Stimulated activated CD4-positive, alpha-beta T cell treated with anti-CD3 and anti-CD28 coated beads, Interleukin-12 subunit alpha, Interleukin-12 subunit beta, amount 100 ng/mL, for 24 hours (primary cell): ENCODE measurements around the gene RB1.

Experiments used
- DNase-seq, 2 experiments: peaks; one replicate each; pipeline ENCODE4 v3.0.0-alpha.2; 2020; ENCODE audit warnings: low read depth in 2 of 2

The RB1 gene

DNA sequence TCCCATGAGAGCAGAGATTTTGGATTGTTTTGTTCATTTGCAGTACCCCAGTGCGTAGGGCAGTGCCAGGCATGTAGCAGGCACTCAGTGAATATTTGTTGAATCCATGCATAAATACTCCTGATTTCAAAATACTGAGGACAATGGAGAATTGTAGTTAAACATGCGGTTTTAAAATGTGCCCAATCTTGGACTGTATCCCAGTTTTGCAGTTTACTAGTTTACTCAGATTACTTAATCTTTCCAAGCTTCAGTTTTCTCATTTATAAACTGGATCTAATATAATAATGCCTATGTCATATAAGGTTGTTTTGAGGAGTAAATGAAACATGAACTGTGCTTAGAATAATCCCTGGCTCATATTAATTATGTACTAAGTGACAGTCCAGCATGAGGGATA lies 190.3 kb downstream of the RB1 start:
- no peak for DNase-seq

DNA sequence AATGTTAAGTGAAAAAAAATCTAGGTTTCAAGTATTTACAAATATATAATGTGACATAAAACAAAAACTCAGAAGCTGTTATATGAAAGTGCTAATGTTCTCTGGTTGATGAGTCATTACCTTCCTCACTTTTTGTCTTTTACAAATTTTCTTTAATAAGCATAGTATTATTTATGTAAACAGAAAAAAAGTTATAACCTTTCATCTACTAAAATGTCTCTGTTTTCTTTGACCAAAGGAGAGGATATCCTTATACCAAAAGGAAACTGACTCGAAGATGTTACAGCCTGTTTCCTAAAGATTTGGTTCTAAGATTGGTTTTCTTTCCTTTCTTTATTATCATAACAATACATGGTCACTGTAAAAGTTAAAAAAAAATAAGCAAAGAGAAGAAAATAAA lies 191.3 kb downstream of the RB1 start:
- no peak for DNase-seq

DNA sequence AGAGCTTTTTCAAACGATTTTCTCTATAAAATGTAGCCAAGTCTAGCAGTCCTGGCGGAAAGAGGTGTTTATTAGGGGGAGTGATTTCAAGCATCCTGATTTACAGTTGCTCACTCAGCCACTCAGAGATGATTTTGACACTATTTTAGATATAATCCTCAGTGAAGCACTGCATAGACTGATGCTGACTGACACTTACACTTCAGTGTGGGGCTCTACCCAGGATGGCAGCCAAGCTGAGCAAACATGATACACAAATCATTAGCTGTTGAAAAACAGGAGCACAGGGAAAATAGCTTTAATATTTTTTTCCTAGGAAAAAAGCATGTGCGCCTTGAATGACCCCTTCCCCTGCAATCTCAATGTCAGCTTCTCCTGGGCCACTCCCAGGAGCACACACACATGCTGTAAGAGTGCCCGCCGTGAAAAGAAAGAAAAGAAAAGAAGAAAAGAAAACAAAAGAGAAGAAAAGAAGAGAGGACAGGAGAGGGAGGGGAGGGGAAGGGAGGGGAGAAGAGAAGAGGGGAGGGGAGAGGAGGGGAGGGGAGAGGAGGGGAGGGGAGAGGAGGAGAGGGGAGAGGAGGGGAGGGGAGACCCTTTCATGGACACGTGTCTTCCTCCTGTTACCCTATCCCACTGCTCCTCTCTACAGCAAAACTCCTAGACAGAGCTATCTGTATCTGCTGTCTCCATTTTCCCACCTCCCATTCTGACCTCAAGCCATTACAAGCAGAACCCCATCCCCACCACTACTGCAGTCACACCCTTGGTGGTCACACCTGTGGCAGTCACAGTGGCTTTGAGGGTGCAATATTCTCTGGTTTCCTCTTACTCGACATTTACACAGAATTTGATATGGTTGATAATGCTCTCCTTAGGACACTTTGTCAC lies 193.0 kb downstream of the RB1 start:
- no peak for DNase-seq

DNA sequence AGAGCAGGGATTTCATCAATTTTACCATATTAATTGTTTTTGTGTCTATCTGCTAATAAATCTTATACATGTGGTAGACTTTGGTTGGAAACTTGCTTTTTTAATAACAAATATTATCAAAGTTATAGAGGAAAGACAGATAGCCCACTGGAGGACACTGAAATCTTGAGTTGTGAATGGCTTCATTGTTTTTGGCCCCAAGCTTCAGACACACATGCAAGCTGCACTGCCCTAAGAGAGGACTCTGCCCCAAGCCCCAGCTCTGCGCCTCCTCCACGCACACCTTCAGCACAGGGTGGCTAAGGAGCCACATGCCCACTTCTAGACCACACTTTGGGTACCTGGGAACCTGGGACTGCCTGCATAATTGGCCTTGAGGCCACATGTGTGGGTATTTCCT lies 194.1 kb downstream of the RB1 start:
- no peak for DNase-seq

DNA sequence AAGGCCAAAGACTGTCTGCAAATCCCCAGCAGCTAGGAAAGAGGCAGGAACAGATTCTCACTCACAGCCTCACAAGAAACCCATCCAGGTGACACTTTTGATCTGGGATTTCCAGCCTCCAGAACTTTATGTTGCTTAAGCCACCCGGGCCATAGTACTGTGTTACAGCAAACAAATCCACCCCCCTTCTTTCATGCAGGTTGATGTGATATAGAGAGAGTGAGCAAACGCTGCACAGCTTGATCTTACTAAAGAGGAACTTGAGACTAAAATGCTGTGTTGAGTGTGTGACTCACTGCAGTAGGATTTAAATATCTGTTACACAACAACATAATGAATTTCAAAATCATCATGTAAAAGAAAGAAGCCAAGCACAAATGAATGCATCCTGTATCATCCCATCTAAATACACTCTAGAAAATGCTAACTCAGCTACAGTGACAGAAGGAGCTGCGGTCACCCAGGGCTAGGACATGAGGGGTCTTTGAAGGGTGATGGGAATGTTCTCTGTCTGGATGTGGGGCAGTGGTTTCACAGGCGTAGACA lies 197.2 kb downstream of the RB1 start:
- no peak for DNase-seq

DNA sequence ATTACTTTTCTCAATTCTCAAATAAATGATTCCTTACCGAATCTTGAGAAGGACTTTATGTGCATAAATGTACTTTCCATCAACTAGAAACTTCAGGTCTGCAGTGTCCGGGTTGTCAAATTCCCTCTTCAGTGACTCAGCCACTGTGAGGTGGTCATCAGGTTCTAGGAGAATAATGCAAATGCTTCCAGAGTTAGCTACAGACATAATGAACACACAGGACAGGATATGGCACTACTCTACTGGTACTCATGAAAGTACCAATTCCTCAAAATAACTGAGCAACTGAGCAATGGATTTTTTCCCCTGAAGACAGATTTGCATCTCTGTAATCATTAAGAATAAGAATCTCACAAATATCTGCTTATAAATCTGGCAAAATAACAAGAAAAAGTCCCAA lies 198.2 kb downstream of the RB1 start:
- no peak for DNase-seq

DNA sequence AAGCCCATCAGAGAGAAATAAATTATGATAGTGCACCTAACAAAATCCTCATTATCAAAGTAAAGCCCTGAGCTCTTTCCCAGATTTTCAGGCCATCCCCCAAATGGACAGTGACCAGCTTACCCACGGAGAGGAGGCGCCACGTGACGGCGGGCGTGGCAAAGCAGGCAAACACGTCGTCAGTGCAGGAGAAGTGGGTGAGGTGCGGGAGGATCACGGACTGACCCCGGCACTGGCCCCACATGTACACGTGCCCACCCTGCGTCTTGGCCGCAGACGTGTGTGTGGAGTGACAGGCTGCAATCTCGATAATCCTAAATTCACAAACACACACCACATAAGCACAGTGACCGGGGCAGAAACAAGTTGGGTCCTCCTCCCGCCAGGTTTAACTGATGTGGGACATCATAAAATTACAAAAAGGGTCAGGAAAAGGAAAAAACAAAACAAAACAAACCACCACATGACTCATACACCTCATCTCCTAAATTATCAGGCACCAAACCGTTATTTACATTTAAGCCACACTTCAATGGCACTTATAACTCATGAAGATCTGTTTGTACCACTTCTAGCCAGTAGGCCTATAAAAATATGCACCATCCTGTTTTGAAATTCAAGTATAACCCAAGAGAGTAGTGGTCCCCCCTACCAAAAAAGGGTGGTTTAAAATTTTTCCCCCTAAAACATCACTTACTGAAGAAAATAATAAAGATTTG lies 199.2 kb downstream of the RB1 start:
- DNase-seq, result no peak

DNA sequence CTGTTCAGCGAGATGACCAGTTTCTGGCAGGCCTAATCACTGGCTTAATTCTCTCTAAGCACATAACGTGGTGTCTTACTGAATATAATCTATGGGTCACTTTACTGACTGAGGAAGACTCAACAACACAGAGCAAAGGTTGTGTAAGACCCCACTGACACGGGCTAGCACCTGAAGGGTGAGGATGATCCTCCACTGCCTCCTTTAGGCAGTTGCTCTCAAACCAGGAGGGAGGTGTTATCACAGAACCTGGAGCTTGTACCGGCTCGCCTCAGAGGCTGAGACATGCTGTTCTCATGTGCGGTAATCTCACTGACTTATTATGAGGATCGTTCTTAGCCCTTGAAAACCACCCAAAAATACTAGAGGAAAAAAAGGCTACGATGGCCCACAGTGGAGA lies 201.1 kb downstream of the RB1 start:
- no peak for DNase-seq

DNA sequence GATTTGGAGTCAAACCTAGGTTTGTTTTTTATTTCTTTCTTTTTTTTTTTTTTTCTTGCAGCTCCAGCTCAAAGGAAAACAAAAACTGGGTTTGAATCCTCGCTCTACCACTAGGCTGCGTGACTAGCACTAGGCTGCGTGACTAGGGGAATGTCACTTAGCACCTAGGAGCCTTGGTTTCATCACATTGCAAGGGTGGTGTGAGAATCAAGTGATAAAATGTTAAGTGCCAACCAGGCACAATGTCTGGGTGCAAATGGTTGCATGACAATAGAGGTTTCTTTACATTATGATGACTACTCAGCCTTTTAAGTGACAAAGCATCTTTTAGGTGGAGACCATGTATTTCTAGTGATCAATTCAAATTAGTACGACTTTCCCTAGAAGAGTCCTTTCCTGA lies 201.5 kb downstream of the RB1 start:
- no peak for DNase-seq

DNA sequence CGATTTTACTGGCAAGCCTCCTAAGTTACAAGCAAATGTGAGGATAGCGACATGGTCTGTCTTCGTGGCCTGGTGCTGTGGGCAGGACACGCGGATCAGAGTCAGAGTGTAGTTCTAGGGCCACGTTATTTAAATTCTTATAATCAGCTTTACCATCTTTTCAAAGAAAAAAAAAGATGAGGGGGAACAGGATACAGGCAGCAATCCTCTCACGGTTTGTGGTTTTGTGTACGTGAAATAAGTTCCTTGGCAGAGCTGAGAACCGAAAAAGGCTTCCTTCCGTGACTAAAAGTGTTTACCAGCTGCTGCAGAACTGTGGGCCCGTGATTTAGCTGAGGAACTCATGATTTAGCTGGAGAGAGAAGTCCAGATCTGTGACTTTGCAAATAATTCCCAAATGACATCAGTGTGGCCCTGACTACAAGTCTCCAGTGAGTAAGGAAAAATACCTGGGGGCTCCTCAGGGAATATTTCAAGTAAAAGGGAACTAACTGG lies 202.1 kb downstream of the RB1 start:
- DNase-seq, result no peak

DNA sequence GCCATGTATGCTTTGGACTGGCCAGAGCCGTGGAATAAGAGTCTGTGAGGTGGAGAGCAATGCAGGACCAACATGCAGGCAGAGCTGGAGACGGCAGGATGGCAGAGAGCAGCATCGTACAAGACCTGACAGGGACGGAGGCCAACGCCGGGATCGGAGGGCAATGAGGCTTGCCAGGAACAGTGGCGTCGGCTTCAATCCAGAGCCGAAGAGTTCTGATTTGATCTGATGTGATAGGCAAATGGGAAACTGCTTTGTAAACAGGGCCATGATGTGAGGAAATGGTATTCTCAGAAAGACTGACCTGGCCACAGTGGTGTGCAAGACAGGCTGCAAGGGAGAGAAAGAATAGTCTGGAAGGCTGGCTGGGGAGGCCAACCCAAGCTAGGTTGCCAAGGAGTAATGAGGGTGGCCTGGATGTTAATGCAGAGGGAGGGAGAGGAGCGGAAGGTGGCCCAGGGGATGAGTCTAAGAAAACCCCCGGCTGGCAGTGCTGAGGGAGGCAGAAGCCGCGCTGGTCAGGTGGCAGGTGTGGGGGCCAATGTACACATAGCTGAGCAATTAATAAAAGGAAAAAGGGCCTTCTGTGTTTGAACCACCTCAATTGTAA lies 202.6 kb downstream of the RB1 start:
- no peak for DNase-seq

DNA sequence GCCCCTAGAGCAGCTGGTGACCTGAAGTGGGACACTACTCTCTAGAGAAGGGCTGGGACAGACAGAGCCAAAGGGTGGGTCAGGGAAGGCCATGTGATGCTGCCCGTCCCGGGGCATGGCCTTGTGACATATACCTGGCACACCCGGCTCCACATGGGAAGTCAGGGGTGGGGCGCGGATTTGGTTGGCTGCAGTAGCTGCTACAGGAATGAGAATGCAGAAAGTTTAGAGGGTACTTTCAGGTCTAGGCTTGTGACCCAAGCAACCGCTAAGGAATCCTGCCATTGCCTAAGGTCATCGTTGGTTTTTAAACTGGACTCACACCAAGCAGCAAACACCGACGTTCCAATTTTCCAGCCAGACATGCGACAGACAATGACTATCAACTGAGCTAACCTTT lies 203.5 kb downstream of the RB1 start:
- DNase-seq, result no peak

DNA sequence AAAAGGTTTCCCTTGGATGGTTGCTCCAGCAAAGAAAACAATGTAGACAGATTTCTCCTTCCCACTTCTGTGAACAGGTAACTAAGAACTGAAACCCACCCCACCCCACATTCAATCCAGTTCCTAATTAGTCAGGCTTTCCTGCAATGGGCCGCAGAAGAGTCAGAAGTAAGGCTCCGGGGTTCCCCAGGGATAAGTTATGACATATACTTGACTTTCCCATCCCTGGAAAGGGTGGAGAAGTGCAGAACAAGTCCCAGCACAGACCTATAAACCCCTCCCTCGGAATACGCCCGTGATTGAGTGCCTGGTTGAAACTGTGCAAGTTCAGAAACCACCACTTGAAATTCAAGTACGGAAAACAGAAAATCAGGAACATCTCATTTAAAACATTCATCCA lies 204.5 kb downstream of the RB1 start:
- no peak for DNase-seq

DNA sequence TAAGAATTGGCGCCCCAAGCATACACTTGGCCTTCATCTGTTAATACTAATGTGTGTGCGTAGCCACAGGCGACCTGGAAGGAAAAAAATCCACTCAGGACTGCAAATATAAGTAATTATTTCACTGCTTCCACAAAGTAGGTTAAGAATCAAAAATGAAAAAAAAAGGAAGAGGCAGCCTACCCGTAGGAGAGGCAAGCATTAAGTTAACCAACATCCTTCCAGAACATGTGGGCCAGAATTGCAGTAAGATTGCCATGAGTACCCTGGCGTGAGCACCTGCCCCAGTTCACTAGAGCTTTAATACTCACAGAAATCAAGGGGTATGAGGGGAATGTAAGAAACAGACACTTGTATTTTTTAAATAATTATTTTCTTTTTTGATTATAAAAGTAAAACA lies 207.1 kb downstream of the RB1 start:
- no peak for DNase-seq

DNA sequence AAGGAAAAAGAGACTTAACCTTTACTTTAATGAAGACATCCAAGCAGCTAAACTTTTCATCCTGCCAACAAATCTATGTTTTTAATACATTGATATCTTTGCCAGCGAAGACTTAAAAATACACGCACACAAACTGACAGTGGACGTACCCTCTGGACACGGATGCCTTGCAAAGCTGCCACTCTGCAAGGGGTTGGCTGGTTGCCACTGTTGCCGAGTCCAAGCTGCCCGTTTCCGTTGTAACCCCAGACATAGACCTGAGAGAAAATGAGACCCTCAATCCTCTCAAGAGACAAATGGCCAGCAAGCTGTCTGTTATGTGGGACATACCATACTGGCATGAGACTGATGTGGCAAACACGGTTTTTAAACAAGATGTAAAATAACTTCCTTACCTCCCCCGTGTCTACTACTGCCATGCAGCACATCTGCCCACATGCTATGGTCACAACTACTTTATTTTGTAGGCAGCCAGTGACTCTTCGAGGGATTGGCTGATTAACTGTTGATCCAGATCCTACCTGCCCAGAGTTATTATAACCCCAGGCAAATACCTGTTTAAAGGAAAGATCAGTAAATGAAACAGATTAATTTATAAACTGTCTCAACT lies 208.2 kb downstream of the RB1 start:
- DNase-seq, result no peak

DNA sequence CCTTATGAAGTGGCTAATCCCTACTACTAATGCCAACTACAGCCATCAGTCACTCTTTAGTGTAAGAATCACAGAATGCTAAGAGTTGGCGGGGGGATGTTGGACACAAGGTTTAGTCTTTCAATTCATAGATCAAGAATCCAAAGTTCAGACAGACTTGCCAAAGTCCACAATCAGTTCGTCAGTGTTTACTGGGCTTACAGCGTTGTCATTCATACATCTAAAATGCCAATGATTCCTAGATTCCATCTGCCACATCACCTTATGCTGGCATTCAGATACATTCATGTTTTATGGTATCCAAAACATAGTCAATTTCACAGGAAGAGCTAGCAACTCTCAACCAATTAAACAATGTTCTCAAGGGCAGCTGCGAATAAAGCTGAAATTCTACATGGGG lies 211.2 kb downstream of the RB1 start:
- DNase-seq, result no peak

DNA sequence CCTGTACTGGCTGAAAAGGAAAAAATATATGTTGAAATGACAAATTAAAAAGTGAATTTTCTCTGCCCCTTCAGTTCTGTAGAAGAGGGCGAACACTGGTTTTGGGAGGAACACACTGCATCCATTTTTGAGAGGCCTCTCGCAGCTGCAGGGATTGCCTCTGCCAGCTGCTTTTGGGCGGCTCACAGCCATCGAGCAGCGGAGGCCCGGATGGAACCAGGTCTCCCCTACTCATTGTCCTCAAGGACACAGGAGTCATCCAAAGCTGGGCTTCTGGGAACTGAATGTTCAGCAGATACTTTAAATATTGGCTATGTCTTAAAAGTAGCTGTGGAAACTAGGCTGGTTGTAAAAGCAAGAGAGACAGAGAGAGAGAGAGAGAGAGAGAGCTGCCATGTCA lies 212.2 kb downstream of the RB1 start:
- DNase-seq, result no peak

DNA sequence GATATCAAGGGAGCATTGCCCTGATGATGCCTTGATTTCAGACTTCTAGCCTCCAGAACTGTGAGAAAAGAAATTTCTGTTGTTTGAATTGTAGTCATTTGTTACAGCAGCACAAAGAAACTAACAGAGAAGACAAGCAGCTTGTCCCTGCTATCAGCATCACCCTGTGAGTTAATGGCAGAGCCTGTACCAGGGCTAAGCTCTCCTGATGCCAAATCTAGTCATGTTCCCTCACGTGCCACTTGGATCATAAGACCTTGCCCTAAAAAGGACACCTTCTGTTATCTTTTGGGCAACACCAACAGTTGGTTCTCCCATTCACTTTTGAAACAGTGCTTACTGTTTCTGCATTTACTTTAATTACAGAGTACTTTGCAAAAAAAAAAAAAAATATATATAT lies 214.5 kb downstream of the RB1 start:
- DNase-seq, result no peak

DNA sequence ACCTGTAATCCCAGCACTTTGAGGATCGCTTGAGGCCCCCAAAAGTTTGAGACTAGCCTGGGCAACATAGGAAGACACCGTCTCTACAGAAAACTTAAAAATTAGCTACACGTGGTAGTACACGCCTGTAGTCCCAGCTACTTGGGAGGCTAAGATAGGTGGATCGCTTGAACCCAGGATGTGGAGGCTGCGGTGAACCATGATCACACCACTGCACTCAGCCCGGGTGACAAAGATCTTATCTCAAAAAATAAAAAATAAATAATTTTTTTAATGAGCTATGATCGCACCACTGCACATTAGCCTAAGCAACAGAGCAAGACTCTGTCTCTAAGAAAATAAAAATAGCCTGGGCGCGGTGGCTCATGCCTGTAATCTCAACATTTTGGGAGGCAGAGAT lies 222.7 kb downstream of the RB1 start:
- DNase-seq, result no peak

DNA sequence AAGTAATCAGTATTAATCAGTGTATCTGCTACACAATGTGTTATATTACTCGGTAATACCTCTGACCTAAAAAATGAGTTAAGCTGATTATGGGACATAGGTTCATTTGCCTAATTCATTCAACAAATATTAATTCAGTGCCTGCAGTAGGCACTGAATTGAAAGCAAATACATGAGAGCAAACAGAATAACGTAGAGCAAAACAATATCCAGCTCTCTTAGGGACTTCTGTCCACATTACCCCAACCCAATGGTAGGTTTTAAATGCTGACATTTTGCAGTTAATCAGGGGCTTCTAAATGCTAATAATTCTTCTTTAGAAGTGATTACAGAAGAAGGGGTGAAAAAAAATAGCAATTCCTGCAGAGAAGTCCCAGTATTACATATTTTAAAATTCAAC lies 224.4 kb downstream of the RB1 start:
- DNase-seq, result no peak

DNA sequence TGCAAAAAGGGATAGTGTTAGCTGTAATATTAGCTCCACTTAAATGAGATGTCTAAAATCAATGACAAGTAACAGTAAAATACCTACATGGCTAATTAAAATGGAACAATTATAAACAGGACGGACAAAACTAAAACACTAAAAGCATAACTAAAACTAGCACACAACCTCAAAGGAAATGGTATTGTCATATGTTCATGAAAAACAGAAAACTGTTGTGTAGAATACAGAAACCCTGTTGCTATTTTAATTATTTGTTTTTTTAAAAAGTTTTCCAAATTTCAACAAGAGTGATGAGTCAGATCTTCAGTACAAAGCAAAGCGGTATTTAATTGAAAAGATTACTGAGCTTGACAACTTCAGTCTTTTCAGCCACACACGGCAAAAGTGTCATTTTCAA lies 225.2 kb downstream of the RB1 start:
- DNase-seq, result no peak

DNA sequence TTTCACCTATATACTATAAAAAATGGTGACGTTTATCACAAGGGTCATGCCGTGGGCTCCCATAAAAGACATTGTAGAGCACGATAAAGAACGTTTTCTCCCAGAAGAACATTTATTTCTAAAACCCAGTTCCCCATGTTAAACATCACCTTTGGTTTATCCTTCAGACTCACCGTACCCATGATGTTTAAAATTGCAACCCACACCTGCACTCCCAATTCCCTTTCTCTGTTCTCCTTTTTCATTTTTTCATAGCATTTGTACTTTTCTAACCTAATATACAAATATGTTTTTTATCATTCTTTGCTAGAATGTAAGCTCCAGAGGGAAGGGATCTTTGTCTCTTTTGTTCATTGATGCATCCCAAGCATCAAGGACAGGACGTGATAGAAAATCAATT lies 227.3 kb downstream of the RB1 start:
- no peak for DNase-seq
